Loucy (cell line): ENCODE data around the gene ITPK1.

Source experiments
- H2AFZ ChIP-seq: fragments of 200-600 bp; sonication (generic); 2 replicates; pipeline ENCODE4 v1.6.0; 2016; ENCODE audit warnings: antibody characterized with exemption, mild to moderate bottlenecking, low read length, moderate library complexity
- H3F3A ChIP-seq: fragments of 200-600 bp; 2 replicates; pipeline ENCODE4 v1.6.0; 2016; ENCODE audit warnings: antibody characterized with exemption, low read depth, mild to moderate bottlenecking
- H3K27me3 ChIP-seq: fragments of 200-600 bp; sonication (generic); 2 replicates; pipeline ENCODE4 v1.6.1; 2014; ENCODE audit warnings: low read length, mild to moderate bottlenecking; ENCODE audit not compliant: insufficient read depth, poor library complexity, severe bottlenecking
- H3K36me3 ChIP-seq: fragments of 200-600 bp; sonication (generic); 2 replicates; pipeline ENCODE4 v1.6.1; 2016; ENCODE audit warnings: low read length; ENCODE audit not compliant: insufficient read depth
- H3K4me1 ChIP-seq: fragments of 200-600 bp; sonication (generic); 2 replicates; pipeline ENCODE4 v1.5.1; 2014; ENCODE audit warnings: low read length, mild to moderate bottlenecking; ENCODE audit not compliant: insufficient read depth, poor library complexity, severe bottlenecking
- H3K4me2 ChIP-seq: fragments of 200-600 bp; sonication (generic); 2 replicates; pipeline ENCODE4 v1.6.0; 2014; ENCODE audit warnings: antibody characterized with exemption, low read length, low read depth, mild to moderate bottlenecking; ENCODE audit not compliant: poor library complexity, severe bottlenecking
- H3K4me3 ChIP-seq: fragments of 200-600 bp; sonication (generic); 2 replicates; pipeline ENCODE4 v1.5.1; 2014; ENCODE audit warnings: low read length, mild to moderate bottlenecking, mixed read lengths; ENCODE audit not compliant: poor library complexity, severe bottlenecking
- H3K79me2 ChIP-seq: fragments of 200-600 bp; sonication (generic); 2 replicates; pipeline ENCODE4 v1.6.1; 2014; ENCODE audit warnings: low read length; ENCODE audit not compliant: insufficient read depth
- H3K9ac ChIP-seq: fragments of 200-600 bp; sonication (generic); 2 replicates; pipeline ENCODE4 v1.6.0; 2014; ENCODE audit warnings: mild to moderate bottlenecking, low read depth, low read length, moderate library complexity; ENCODE audit not compliant: poor library complexity, severe bottlenecking
- H3K9me2 ChIP-seq: fragments of 200-600 bp; sonication (generic); replicated peaks from 2 replicates; pipeline ENCODE4 v1.6.1; 2016; ENCODE audit warnings: low read depth, low read length, mixed read lengths
- H3K9me3 ChIP-seq: fragments of 200-600 bp; sonication (generic); 2 replicates; pipeline ENCODE4 v1.6.1; 2014; ENCODE audit warnings: mild to moderate bottlenecking, antibody characterized with exemption, low read length, low read depth; ENCODE audit not compliant: insufficient read depth
- H4K20me1 ChIP-seq: fragments of 200-600 bp; sonication (generic); 2 replicates; pipeline ENCODE4 v1.6.0; 2014; ENCODE audit warnings: antibody characterized with exemption, low read length, mild to moderate bottlenecking; ENCODE audit not compliant: insufficient read depth, poor library complexity, severe bottlenecking
- EZH2phosphoT487 ChIP-seq: fragments of 200-600 bp; IDR thresholded peaks from 2 replicates; pipeline ENCODE4 v1.6.1; 2018; ENCODE audit warnings: antibody characterized with exemption, mild to moderate bottlenecking, moderate library complexity, borderline replicate concordance
- TF ChIP-seq, protein P1 (sequence below): fragments of 200-600 bp; sonication (generic); conservative IDR thresholded peaks from 2 replicates; pipeline ENCODE4 v1.5.1; 2014; ENCODE audit warnings: mild to moderate bottlenecking, antibody characterized with exemption, low read length

The ITPK1 gene

DNA sequence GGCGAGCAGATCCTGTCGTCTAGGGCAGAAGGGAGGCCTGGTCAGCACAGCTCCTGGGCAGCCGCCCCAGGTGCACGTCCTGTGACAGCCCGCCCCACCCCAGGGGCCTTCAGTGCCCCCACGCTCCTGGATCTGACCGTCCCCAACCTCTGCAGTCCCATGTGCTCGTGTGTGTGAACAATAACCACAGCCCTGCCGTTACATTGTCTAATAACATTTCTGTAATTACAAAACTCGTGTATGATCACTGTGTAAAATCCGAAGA lies 153.0 kb downstream of the ITPK1 start:
- no peaks in the 10 kb centered on the region for H3F3A ChIP-seq
- H4K20me1 ChIP-seq: no peaks in the 10 kb centered on the region
- no peak overlapping the region for H3K4me2 ChIP-seq
- H2AFZ ChIP-seq: no peak overlapping the region
- no peaks in the 10 kb centered on the region for H3K9me3 ChIP-seq
- no peaks in the 10 kb centered on the region for H3K27me3 ChIP-seq
- H3K36me3 ChIP-seq: peaks cover 47% of the 10 kb centered on the region; the same call in 1 of the 2 replicates
- no peak overlapping the region for H3K4me3 ChIP-seq
- no peaks in the 10 kb centered on the region for H3K9me2 ChIP-seq
- H3K9ac ChIP-seq: no peak overlapping the region
- H3K4me1 ChIP-seq: no peaks in the 10 kb centered on the region
- TF ChIP-seq EZH2phosphoT487: no peak
- TF ChIP-seq, protein P1, sequence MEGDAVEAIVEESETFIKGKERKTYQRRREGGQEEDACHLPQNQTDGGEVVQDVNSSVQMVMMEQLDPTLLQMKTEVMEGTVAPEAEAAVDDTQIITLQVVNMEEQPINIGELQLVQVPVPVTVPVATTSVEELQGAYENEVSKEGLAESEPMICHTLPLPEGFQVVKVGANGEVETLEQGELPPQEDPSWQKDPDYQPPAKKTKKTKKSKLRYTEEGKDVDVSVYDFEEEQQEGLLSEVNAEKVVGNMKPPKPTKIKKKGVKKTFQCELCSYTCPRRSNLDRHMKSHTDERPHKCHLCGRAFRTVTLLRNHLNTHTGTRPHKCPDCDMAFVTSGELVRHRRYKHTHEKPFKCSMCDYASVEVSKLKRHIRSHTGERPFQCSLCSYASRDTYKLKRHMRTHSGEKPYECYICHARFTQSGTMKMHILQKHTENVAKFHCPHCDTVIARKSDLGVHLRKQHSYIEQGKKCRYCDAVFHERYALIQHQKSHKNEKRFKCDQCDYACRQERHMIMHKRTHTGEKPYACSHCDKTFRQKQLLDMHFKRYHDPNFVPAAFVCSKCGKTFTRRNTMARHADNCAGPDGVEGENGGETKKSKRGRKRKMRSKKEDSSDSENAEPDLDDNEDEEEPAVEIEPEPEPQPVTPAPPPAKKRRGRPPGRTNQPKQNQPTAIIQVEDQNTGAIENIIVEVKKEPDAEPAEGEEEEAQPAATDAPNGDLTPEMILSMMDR: no peak
- H3K79me2 ChIP-seq: peaks cover 10% of the 10 kb centered on the region; the same call in 1 of the 2 replicates

- Histone ChIP-seq H3K4me1 (no peaks in the 10 kb centered on the region), H3K4me3 (no peak overlapping the region), H3F3A (no peaks in the 10 kb centered on the region), H3K9me3 (no peaks in the 10 kb centered on the region), H2AFZ (no peak overlapping the region), H3K27me3 (no peaks in the 10 kb centered on the region), H3K4me2 (no peak overlapping the region), H4K20me1 (no peaks in the 10 kb centered on the region), H3K79me2 (peaks cover 10% of the 10 kb centered on the region; the same call in 1 of the 2 replicates), H3K9ac (no peak overlapping the region), H3K36me3 (peaks cover 52% of the 10 kb centered on the region; the same call in 1 of the 2 replicates), H3K9me2 (no peaks in the 10 kb centered on the region)
- TF ChIP-seq EZH2phosphoT487: no peak
- TF ChIP-seq, protein P1: no peak
Measured at GRCh38 chr14:92962031-92962830, 153.5 kb downstream of the ITPK1 start.

- peaks cover 9% of the 10 kb centered on the region; the same call in 1 of the 2 replicates for H3K79me2 ChIP-seq
- H3K9me2 ChIP-seq: no peaks in the 10 kb centered on the region
- peaks cover 59% of the 10 kb centered on the region; the same call in 1 of the 2 replicates for H3K36me3 ChIP-seq
- no peaks in the 10 kb centered on the region for H3K27me3 ChIP-seq
- no peaks in the 10 kb centered on the region for H4K20me1 ChIP-seq
- no peaks in the 10 kb centered on the region for H3K9me3 ChIP-seq
- no peak overlapping the region for H2AFZ ChIP-seq
- no peak overlapping the region for H3K4me3 ChIP-seq
- no peaks in the 10 kb centered on the region for H3F3A ChIP-seq
- no peaks in the 10 kb centered on the region for H3K4me1 ChIP-seq
- no peak overlapping the region for H3K9ac ChIP-seq
- TF ChIP-seq, protein P1: no peak
- no peak for TF ChIP-seq EZH2phosphoT487
- H3K4me2 ChIP-seq: no peak overlapping the region
Measured at GRCh38 chr14:92961567-92961855, 154.2 kb downstream of the ITPK1 start.
